Eye (tissue), 1 donor: ENCODE data around the gene ADAMTS17.
"Not testable (repeated sequence)": the region's sequence is repeated elsewhere in the genome, so short reads cannot be mapped to it uniquely, and the experiment has no call there.

Source experiments
- DNase-seq: peaks from one replicate; pipeline ENCODE4 v3.0.0-alpha.2; 2015

The ADAMTS17 gene

GRCh38 chr15:100101426-100102089 is 240.2 kb downstream of the ADAMTS17 start:
- DNase-seq, result no peak

- DNase-seq, result no peak
Measured at GRCh38 chr15:100100926-100101325, 240.8 kb downstream of the ADAMTS17 start.

GRCh38 chr15:100099976-100100375 is 241.8 kb downstream of the ADAMTS17 start:
- no peak for DNase-seq

GRCh38 chr15:100098705-100099104 is 243.1 kb downstream of the ADAMTS17 start:
- DNase-seq, result no peak

GRCh38 chr15:100097342-100098127 is 244.2 kb downstream of the ADAMTS17 start:
- DNase-seq, result no peak

GRCh38 chr15:100096700-100097099 is 245.1 kb downstream of the ADAMTS17 start:
- no peak for DNase-seq

- DNase-seq, result no peak
Measured at GRCh38 chr15:100096248-100096600, 245.6 kb downstream of the ADAMTS17 start.

GRCh38 chr15:100095541-100096247 is 246.1 kb downstream of the ADAMTS17 start:
- DNase-seq, result no peak

GRCh38 chr15:100094127-100094510 is 247.7 kb downstream of the ADAMTS17 start:
- DNase-seq, result no peak

GRCh38 chr15:100093211-100094126 is 248.3 kb downstream of the ADAMTS17 start:
- no peak for DNase-seq

GRCh38 chr15:100092034-100092433 is 249.7 kb downstream of the ADAMTS17 start:
- DNase-seq, result no peak

- no peak for DNase-seq
Measured at GRCh38 chr15:100090411-100090810, 251.4 kb downstream of the ADAMTS17 start.

- DNase-seq, result not testable (repeated sequence)
Measured at GRCh38 chr15:100084042-100084821, 257.5 kb downstream of the ADAMTS17 start.

GRCh38 chr15:100083572-100083971 is 258.2 kb downstream of the ADAMTS17 start:
- DNase-seq, result no peak

GRCh38 chr15:100082761-100083402 is 258.9 kb downstream of the ADAMTS17 start:
- DNase-seq, result no peak

GRCh38 chr15:100081454-100081853 is 260.3 kb downstream of the ADAMTS17 start:
- no peak for DNase-seq

- no peak for DNase-seq
Measured at GRCh38 chr15:100078511-100079220, 263.1 kb downstream of the ADAMTS17 start.

GRCh38 chr15:100075229-100075628 is 266.5 kb downstream of the ADAMTS17 start:
- DNase-seq, result no peak

- no peak for DNase-seq
Measured at GRCh38 chr15:100073982-100074381, 267.8 kb downstream of the ADAMTS17 start.

GRCh38 chr15:100066521-100067280 is 275.1 kb downstream of the ADAMTS17 start:
- DNase-seq, result not testable (repeated sequence)
